Natural killer cell (primary cell): ENCODE data around the gene PC. TPM values are rescaled to one million over a fixed set of nuclear protein-coding genes. Genes with fewer than 3 reads are reported as not detected.

Experiments used
- ATAC-seq, 3 donors: fragments of 150-1000 bp in 2 of 3; fragments of 200-7000 bp in 1 of 3; cut with Tn5 transposase; 1 replicate in 1 of 3; 2 replicates in 2 of 3; pipeline ENCODE4 v1.10.0; 2021; ENCODE audit warnings: mild to moderate bottlenecking in 2 of 3, moderate library complexity in 2 of 3
- DNase-seq, 2 donors: peaks; one replicate each; pipeline versions ENCODE4 v3.0.0 to v3.0.0-alpha.2; 2013 to 2021; ENCODE audit warnings: mixed read lengths in 1 of 2
- H3K27ac ChIP-seq: one replicate; pipeline ENCODE4 v1.5.1; 2013; ENCODE audit warnings: mild to moderate bottlenecking, low read length
- H3K27me3 ChIP-seq: one replicate; pipeline ENCODE4 v1.6.1; 2013; ENCODE audit warnings: low read length; ENCODE audit not compliant: control insufficient read depth, insufficient read depth
- H3K36me3 ChIP-seq: one replicate; pipeline ENCODE4 v1.6.1; 2013; ENCODE audit warnings: low read length; ENCODE audit not compliant: control insufficient read depth, insufficient read depth
- H3K4me1 ChIP-seq: one replicate; pipeline ENCODE4 v1.6.1; 2013; ENCODE audit warnings: low read length; ENCODE audit not compliant: control insufficient read depth, insufficient read depth
- H3K4me3 ChIP-seq: one replicate; pipeline ENCODE4 v1.5.1; 2013; ENCODE audit warnings: low read length
- H3K9me3 ChIP-seq: one replicate; pipeline ENCODE4 v1.6.1; 2013; ENCODE audit warnings: low read length; ENCODE audit not compliant: control insufficient read depth, insufficient read depth
- H3K27ac Mint-ChIP-seq, 2 donors: one replicate each; pipeline ENCODE4 v1.8.0; 2022; ENCODE audit warnings: mild to moderate bottlenecking in 2 of 2, mixed read lengths in 2 of 2, moderate library complexity in 1 of 2
- H3K27me3 Mint-ChIP-seq, 2 donors: one replicate each; pipeline ENCODE4 v1.8.0; 2022; ENCODE audit warnings: low read depth in 2 of 2, mixed read lengths in 2 of 2
- H3K36me3 Mint-ChIP-seq: one replicate; pipeline ENCODE4 v1.8.0; 2022; ENCODE audit warnings: mixed read lengths
- H3K4me1 Mint-ChIP-seq, 2 donors: one replicate each; pipeline ENCODE4 v1.8.0; 2022; ENCODE audit warnings: mixed read lengths in 2 of 2
- H3K4me3 Mint-ChIP-seq: one replicate; pipeline ENCODE4 v1.8.0; 2022; ENCODE audit warnings: mild to moderate bottlenecking, moderate library complexity, mixed read lengths
- H3K9me3 Mint-ChIP-seq, 2 donors: one replicate each; pipeline ENCODE4 v1.8.0; 2022; ENCODE audit warnings: mixed read lengths in 2 of 2
- WGBS: methylation state at CpG from one replicate; pipeline ENCODE4 v1.1.7; 2013; ENCODE audit warnings: missing lambda C conversion rate; ENCODE audit not compliant: insufficient coverage; 5-methylcytosine and 5-hydroxymethylcytosine counted together
- intact Hi-C: fragments of 100-400 bp; cut with micrococcal nuclease; formaldehyde crosslinking; loops from one replicate; pipeline ENCODE4 v1.14.2; 2022
- total RNA-seq, 4 donors: library from RNA; stranded (reverse); fragments of 120-200 nt in 1 of 4; gene quantifications; one replicate each; pipeline versions ENCODE4 v1.2.3 to v1.2.4, GENCODE V29; 2013 to 2022
- TF ChIP-seq, protein P1 (sequence below): fragments of 200-600 bp; IDR thresholded peaks from one replicate; pipeline ENCODE4 v1.8.0; 2022; ENCODE audit warnings: antibody characterized with exemption

Gene PC
- total RNA-seq, 3 donors from 2014 or later (not counting 1 experiment from before 2014, with no cell fraction given) = 4.1 to 5.9 (median 4.6) TPM

GRCh38 chr11:66970371-66970806, 12.2 kb upstream of the PC start:
- peaks cover 3% of the 10 kb centered on the region for H3K4me1 ChIP-seq
- H3K9me3 ChIP-seq = no peaks in the 10 kb centered on the region
- no peak for DNase-seq
- no peaks in the 10 kb centered on the region for H3K4me1 Mint-ChIP-seq
- no peak overlapping the region for H3K4me3 Mint-ChIP-seq
- H3K27me3 Mint-ChIP-seq = peaks cover 14 to 15% of the 10 kb centered on the region in 2 donors
- no peak overlapping the region for H3K27ac ChIP-seq
- H3K27me3 ChIP-seq = no peaks in the 10 kb centered on the region
- 76% methylated on average over 4 of the region's 4 CpGs for WGBS
- H3K36me3 ChIP-seq = no peaks in the 10 kb centered on the region
- TF ChIP-seq, protein P1, sequence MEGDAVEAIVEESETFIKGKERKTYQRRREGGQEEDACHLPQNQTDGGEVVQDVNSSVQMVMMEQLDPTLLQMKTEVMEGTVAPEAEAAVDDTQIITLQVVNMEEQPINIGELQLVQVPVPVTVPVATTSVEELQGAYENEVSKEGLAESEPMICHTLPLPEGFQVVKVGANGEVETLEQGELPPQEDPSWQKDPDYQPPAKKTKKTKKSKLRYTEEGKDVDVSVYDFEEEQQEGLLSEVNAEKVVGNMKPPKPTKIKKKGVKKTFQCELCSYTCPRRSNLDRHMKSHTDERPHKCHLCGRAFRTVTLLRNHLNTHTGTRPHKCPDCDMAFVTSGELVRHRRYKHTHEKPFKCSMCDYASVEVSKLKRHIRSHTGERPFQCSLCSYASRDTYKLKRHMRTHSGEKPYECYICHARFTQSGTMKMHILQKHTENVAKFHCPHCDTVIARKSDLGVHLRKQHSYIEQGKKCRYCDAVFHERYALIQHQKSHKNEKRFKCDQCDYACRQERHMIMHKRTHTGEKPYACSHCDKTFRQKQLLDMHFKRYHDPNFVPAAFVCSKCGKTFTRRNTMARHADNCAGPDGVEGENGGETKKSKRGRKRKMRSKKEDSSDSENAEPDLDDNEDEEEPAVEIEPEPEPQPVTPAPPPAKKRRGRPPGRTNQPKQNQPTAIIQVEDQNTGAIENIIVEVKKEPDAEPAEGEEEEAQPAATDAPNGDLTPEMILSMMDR = no peak
- no peaks in the 10 kb centered on the region for H3K9me3 Mint-ChIP-seq
- intact Hi-C loops = no loop called here
- ATAC-seq = no peak
- no peaks in the 10 kb centered on the region for H3K36me3 Mint-ChIP-seq
- H3K27ac Mint-ChIP-seq = no peak overlapping the region
- no peak overlapping the region for H3K4me3 ChIP-seq

GRCh38 chr11:66969584-66970225, 11.5 kb upstream of the PC start:
- intact Hi-C loops = no loop called here
- no peaks in the 10 kb centered on the region for H3K36me3 Mint-ChIP-seq
- WGBS = 97% methylated on average over 4 of the region's 6 CpGs
- TF ChIP-seq, protein P1 = no peak
- H3K27me3 Mint-ChIP-seq = peaks cover 14 to 15% of the 10 kb centered on the region in 2 donors
- no peak for DNase-seq
- no peaks in the 10 kb centered on the region for H3K9me3 Mint-ChIP-seq
- H3K27me3 ChIP-seq = no peaks in the 10 kb centered on the region
- no peak overlapping the region for H3K4me3 ChIP-seq
- no peak for ATAC-seq
- H3K27ac ChIP-seq = no peak overlapping the region
- H3K4me1 Mint-ChIP-seq = no peaks in the 10 kb centered on the region
- no peaks in the 10 kb centered on the region for H3K9me3 ChIP-seq
- no peak overlapping the region for H3K27ac Mint-ChIP-seq
- no peak overlapping the region for H3K4me3 Mint-ChIP-seq
- no peaks in the 10 kb centered on the region for H3K36me3 ChIP-seq
- H3K4me1 ChIP-seq = peaks cover 3% of the 10 kb centered on the region

DNA sequence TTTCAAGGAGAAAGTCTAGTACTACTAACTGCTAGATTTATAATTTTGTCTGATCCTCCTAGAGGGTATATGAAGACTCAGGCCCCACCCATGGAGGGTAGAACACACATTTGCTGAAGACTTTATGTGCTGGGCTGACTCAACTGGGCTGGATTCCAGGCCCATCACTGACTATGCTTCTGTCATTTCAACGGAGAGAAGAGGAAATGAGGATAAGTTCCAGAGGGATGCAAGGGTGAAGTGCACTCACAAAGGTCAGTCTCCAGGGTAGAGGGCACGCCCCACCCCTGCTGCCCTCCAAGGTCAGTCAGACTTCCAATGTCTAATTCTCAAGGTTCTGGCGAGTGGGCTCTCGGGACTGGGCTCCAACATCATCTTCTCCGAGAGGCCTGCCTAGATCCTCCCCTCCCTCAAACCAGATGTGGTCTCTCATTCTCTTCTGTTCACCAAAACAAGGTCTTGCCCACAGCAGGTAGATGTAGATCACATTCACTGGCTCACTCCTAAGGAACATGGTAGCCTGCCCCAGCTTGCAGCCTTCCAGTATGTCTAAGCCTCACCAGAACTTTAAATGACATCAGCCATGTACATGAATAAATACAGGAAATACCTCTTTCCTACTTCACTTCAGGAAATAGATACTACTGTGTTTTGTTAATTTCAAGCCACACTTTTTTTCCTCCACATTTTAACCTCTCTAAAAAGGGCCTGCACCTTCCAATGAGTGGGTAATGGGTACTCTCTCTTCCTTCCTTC, 9.7 kb upstream of the PC start:
- DNase-seq = no peak
- Mint-ChIP-seq H3K27me3 (peaks cover 13 to 14% of the 10 kb centered on the region in 2 donors), H3K4me1 (no peaks in the 10 kb centered on the region)

More for the DNA sequence above, 9.7 kb upstream of the PC start:
- no peak overlapping the region for H3K27ac ChIP-seq
- intact Hi-C loops = no loop called here
- H3K4me3 Mint-ChIP-seq = no peak overlapping the region
- no peaks in the 10 kb centered on the region for H3K9me3 Mint-ChIP-seq
- H3K27ac Mint-ChIP-seq = no peak overlapping the region
- ATAC-seq = no peak
- no peaks in the 10 kb centered on the region for H3K9me3 ChIP-seq
- 85% methylated on average over 5 of the region's 5 CpGs for WGBS
- H3K27me3 ChIP-seq = no peaks in the 10 kb centered on the region
- H3K4me1 ChIP-seq = peaks cover 3% of the 10 kb centered on the region
- no peak overlapping the region for H3K4me3 ChIP-seq
- H3K36me3 ChIP-seq = no peaks in the 10 kb centered on the region
- TF ChIP-seq, protein P1 = no peak
- no peaks in the 10 kb centered on the region for H3K36me3 Mint-ChIP-seq
